IPS-20b (cell line): Measurements from ENCODE around the gene SH3RF1.

Source experiments
- H3K27ac ChIP-seq: one replicate; pipeline ENCODE4 v1.5.1; 2013; ENCODE audit warnings: low read length
- H3K27me3 ChIP-seq: 2 replicates; pipeline ENCODE4 v1.6.1; 2013; ENCODE audit warnings: mild to moderate bottlenecking, low read length, inconsistent platforms; ENCODE audit not compliant: insufficient read depth
- H3K36me3 ChIP-seq: 2 replicates; pipeline ENCODE4 v1.6.1; 2013; ENCODE audit warnings: low read depth, mild to moderate bottlenecking, inconsistent platforms, low read length, moderate library complexity; ENCODE audit not compliant: insufficient read depth
- H3K4me1 ChIP-seq: 2 replicates; pipeline ENCODE4 v1.6.1; 2013; ENCODE audit warnings: mild to moderate bottlenecking, control low read depth, inconsistent platforms, low read length, moderate library complexity; ENCODE audit not compliant: insufficient read depth
- H3K4me3 ChIP-seq: 2 replicates; pipeline ENCODE4 v1.5.1; 2013; ENCODE audit warnings: mild to moderate bottlenecking, low read length, inconsistent platforms
- H3K9ac ChIP-seq: 2 replicates; pipeline ENCODE4 v1.6.1; 2013; ENCODE audit warnings: low read depth, mild to moderate bottlenecking, inconsistent platforms, low read length, moderate library complexity
- H3K9me3 ChIP-seq: 2 replicates; pipeline ENCODE4 v1.6.1; 2013; ENCODE audit warnings: mild to moderate bottlenecking, low read depth, low read length, inconsistent platforms; ENCODE audit not compliant: insufficient read depth

Gene SH3RF1

GRCh38 chr4:169092889-169093522 lies 177.8 kb downstream of the SH3RF1 start:
- Histone ChIP-seq H3K4me3 (no peak overlapping the region), H3K36me3 (peaks cover 30% of the 10 kb centered on the region)

GRCh38 chr4:169090484-169091215 lies 180.1 kb downstream of the SH3RF1 start:
- H3K36me3 ChIP-seq = peaks cover 12% of the 10 kb centered on the region
- H3K4me3 ChIP-seq = no peak overlapping the region
- no peak overlapping the region for H3K9ac ChIP-seq
- peaks cover 18% of the 10 kb centered on the region for H3K9me3 ChIP-seq
- H3K27me3 ChIP-seq = no peaks in the 10 kb centered on the region
- H3K27ac ChIP-seq = no peak overlapping the region
- no peaks in the 10 kb centered on the region for H3K4me1 ChIP-seq

More at GRCh38 chr4:169092889-169093522, 177.8 kb downstream of the SH3RF1 start:
- Histone ChIP-seq H3K9ac (no peak overlapping the region), H3K9me3 (peaks cover 18% of the 10 kb centered on the region), H3K4me1 (no peaks in the 10 kb centered on the region), H3K27ac (no peak overlapping the region), H3K27me3 (no peaks in the 10 kb centered on the region)

- Histone ChIP-seq H3K36me3 (peaks cover 5% of the 10 kb centered on the region; the same call in 1 of the 2 replicates), H3K27ac (no peak overlapping the region)
Observed at GRCh38 chr4:169089004-169089403, 181.8 kb downstream of the SH3RF1 start.

GRCh38 chr4:169084954-169085353 lies 185.8 kb downstream of the SH3RF1 start:
- Histone ChIP-seq H3K9ac (no peak overlapping the region), H3K27me3 (no peaks in the 10 kb centered on the region), H3K27ac (no peak overlapping the region), H3K4me1 (no peaks in the 10 kb centered on the region), H3K9me3 (peaks cover 4% of the 10 kb centered on the region; the same call in 1 of the 2 replicates), H3K36me3 (no peaks in the 10 kb centered on the region), H3K4me3 (no peak overlapping the region)

More at GRCh38 chr4:169089004-169089403, 181.8 kb downstream of the SH3RF1 start:
- Histone ChIP-seq H3K9me3 (peaks cover 18% of the 10 kb centered on the region), H3K9ac (no peak overlapping the region), H3K27me3 (no peaks in the 10 kb centered on the region), H3K4me3 (no peak overlapping the region), H3K4me1 (no peaks in the 10 kb centered on the region)

- no peak overlapping the region for H3K27ac ChIP-seq
Observed at GRCh38 chr4:169080981-169081380, 189.8 kb downstream of the SH3RF1 start.

GRCh38 chr4:169079942-169080827 lies 190.6 kb downstream of the SH3RF1 start:
- H3K4me3 ChIP-seq = no peak overlapping the region
- H3K4me1 ChIP-seq = no peaks in the 10 kb centered on the region
- H3K9me3 ChIP-seq = no peaks in the 10 kb centered on the region
- no peak overlapping the region for H3K27ac ChIP-seq
- no peaks in the 10 kb centered on the region for H3K36me3 ChIP-seq
- H3K9ac ChIP-seq = no peak overlapping the region
- H3K27me3 ChIP-seq = no peaks in the 10 kb centered on the region

More at GRCh38 chr4:169080981-169081380, 189.8 kb downstream of the SH3RF1 start:
- H3K27me3 ChIP-seq = no peaks in the 10 kb centered on the region
- H3K4me3 ChIP-seq = no peak overlapping the region
- no peaks in the 10 kb centered on the region for H3K9me3 ChIP-seq
- no peaks in the 10 kb centered on the region for H3K4me1 ChIP-seq
- no peak overlapping the region for H3K9ac ChIP-seq
- H3K36me3 ChIP-seq = no peaks in the 10 kb centered on the region

- no peak overlapping the region for H3K4me3 ChIP-seq
- no peaks in the 10 kb centered on the region for H3K36me3 ChIP-seq
- no peaks in the 10 kb centered on the region for H3K9me3 ChIP-seq
- no peak overlapping the region for H3K9ac ChIP-seq
- no peaks in the 10 kb centered on the region for H3K27me3 ChIP-seq
- no peak overlapping the region for H3K27ac ChIP-seq
- H3K4me1 ChIP-seq = peaks cover 11% of the 10 kb centered on the region
Observed at GRCh38 chr4:169074117-169074516, 196.6 kb downstream of the SH3RF1 start.

GRCh38 chr4:169071747-169072146 lies 199.0 kb downstream of the SH3RF1 start:
- Histone ChIP-seq H3K27me3 (no peaks in the 10 kb centered on the region), H3K4me3 (no peak overlapping the region), H3K27ac (no peak overlapping the region), H3K9me3 (no peaks in the 10 kb centered on the region), H3K4me1 (peaks cover 11% of the 10 kb centered on the region), H3K36me3 (no peaks in the 10 kb centered on the region), H3K9ac (no peak overlapping the region)

- H3K36me3 ChIP-seq = no peaks in the 10 kb centered on the region
- peaks cover 11% of the 10 kb centered on the region for H3K4me1 ChIP-seq
- H3K27ac ChIP-seq = no peak overlapping the region
- H3K9me3 ChIP-seq = no peaks in the 10 kb centered on the region
- no peak overlapping the region for H3K4me3 ChIP-seq
- H3K9ac ChIP-seq = peak overlapping the region; percentile 40; the same call in 1 of the 2 replicates
- H3K27me3 ChIP-seq = no peaks in the 10 kb centered on the region
Observed at GRCh38 chr4:169070895-169071218, 199.9 kb downstream of the SH3RF1 start.

GRCh38 chr4:169070071-169070894 lies 200.5 kb downstream of the SH3RF1 start:
- Histone ChIP-seq H3K27ac (no peak overlapping the region), H3K36me3 (no peaks in the 10 kb centered on the region), H3K4me3 (no peak overlapping the region; the same call in 1 of the 2 replicates), H3K27me3 (no peaks in the 10 kb centered on the region), H3K9ac (peak overlapping the region; percentile 40; the same call in 1 of the 2 replicates), H3K9me3 (no peaks in the 10 kb centered on the region), H3K4me1 (peaks cover 11% of the 10 kb centered on the region)

- Histone ChIP-seq H3K4me1 (peaks cover 11% of the 10 kb centered on the region), H3K4me3 (no peak overlapping the region), H3K27ac (no peak overlapping the region), H3K36me3 (no peaks in the 10 kb centered on the region), H3K27me3 (no peaks in the 10 kb centered on the region), H3K9me3 (no peaks in the 10 kb centered on the region), H3K9ac (no peak overlapping the region)
Observed at GRCh38 chr4:169068423-169068822, 202.3 kb downstream of the SH3RF1 start.
